ENCODE results near the gene BCAP29.
"Not testable (repeated sequence)": the region's sequence is repeated elsewhere in the genome, so short reads cannot be mapped to it uniquely, and the experiment has no call there.

Gene BCAP29

DNA sequence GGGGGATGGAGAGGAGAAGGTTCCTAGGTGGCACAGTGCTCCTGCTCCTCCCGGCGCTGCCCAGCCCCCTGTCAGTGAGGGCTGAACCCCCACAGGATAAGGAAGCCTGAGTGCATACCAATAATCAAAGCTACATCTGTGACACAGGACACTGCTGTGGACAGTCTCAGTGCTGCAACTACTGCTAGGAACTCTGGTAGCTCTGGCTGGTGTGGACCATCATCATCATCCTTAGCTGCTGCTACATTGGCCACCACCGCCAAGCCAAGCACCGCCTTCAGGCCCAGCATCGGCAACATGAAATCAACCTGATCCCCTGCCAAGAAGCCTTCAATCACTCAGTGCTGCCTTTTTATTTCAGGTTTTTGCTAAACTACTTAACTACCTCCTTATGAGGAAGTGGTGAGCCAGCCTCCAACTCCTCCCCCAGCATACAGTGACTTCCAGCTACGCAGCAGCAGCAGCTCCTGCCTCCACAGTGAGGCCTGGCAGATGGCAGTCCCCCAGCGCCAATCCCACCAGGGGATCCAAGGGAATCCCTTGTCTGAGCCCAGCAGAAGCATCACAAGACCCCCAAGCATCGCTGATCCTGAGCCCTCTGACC is 48.5 kb downstream of the BCAP29 start:
- no peak for DNase-seq

DNA sequence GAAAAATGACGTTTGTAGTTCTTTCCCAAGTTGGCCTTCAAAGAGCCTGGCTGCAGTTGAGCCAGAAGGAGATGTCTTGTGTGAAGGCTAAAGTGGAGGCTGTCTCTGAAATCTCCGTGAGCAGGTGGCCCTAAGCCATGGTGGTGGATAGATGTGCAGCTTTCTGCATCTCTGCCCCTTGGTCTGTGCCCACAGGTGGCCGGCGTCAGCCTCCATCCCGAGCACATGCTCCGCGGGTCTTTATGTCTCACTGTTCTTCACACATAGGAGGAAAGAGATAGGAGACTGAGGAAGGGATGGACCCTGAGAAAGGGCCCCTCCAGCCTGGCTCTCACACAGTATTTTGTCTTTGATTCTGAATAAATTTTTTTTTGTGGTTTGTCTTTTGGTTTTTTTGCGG is 50.3 kb downstream of the BCAP29 start:
- no peak for DNase-seq

DNA sequence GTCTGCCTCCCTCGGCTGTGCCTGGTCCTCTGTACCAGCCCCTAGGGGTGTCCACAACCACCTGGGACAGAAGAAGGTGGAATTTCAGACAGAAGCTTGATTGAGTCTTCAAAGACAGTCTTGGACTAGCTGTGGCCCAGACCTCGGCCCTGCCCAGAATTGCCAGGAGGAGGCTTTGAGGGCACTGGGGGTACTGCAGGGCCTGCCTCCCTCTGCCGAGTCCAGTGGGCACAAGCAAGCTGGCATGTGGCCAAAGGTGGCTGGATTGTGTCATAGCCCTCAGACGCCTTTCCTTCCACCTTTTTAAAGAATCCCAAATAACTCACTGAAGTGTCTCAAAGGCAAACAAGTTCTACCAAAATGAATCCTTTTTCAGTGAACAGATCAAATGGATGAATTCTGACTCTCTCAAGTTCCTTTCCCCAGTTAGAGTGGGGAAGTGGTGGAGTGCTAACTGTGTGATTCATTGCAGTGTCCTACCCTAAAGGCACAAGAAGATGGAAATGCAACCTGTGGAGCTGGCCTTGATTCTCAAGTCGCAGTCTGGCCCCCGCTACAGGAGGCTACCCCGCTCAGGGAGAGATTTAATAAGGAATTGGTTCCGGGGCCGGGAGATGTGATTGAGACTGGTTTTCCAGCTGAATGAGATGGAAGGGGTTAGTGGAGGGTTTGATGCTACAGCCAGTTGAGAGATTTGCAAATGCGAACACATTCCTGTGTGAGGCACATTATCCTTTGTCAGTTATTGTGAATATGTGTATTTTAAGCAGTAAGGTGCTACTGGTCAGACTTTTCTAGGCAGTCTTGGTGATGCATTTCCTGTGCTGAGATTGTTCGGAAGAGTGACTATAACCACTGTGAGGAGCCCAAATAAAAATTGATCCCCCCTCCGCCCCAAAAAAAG is 51.8 kb downstream of the BCAP29 start:
- no peak for DNase-seq

DNA sequence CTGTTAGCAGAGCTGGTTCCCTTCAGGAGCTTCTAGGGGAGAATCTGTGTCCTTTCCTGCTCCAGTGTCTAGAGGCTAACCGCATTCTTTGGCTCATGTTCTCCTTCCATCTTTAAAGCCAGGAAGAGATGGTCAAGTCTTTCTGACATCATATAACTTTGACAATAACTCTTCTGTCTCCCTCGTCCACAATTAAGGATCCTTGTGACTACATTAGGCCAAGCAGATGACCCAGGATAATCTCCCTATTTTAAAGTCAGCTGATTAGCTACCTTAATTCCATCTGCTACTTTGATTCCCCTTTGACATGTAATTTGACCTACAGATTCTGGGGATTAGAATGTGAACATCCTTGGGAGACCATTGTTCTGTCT is 52.4 kb downstream of the BCAP29 start:
- no peak for DNase-seq

DNA sequence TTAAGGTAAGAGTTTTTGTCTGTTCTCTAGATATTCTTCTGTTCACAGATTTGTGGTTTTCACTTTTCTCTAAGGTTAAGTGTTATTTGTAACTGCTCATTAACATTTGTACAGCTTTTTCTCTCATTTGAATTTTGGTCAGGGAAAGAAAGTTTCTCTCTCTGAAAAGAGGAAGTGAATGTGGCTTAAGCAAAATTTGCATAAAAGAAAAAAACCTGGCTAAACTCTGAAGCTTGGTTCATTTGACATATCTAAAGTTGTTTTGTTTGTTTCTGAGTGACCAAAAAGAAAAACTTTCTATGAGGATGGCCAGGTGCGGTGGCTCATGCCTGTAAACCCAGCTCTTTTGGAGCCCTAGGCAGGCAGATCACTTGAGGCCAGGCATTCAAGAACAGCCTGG is 58.5 kb downstream of the BCAP29 start:
- no peak for DNase-seq

DNA sequence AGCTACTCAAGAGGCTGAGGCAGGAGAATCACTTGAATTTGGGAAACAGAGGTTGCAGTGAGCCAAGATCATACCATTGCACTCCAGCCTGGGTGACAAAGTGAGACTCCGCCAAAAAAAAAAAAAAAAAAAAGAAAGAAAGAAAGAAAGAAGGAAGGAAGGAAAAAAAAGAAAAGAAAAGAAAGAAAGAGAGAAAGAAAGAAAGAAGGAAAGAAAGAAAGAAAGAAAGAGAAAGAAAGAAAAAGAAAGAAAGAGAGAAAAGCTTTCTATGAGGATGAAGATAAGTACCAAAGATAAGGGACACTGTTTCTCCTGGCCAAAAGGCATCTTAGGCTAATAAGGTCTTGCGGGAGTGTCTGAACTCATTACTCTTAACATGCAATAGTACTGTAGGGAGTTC is 59.0 kb downstream of the BCAP29 start:
- DNase-seq, result not testable (repeated sequence)

DNA sequence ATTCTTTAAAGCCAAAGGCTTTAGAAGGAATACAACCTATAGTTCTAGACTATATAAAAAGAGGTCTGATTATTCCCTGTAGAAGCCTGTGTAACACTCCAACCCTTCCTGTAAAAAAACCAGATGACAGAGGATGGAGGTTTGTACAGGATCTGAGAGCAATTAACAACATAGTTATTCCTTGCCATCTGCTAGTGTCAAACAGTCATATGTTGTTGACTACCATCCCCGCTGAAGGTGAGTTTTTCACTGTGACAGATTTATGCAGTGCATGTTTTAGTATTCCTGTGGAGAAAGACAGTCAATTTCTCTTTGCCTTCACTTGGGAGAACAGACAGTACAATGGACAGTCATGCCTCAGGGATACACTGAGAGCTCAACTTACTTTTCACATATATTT is 61.6 kb downstream of the BCAP29 start:
- DNase-seq, result no peak

DNA sequence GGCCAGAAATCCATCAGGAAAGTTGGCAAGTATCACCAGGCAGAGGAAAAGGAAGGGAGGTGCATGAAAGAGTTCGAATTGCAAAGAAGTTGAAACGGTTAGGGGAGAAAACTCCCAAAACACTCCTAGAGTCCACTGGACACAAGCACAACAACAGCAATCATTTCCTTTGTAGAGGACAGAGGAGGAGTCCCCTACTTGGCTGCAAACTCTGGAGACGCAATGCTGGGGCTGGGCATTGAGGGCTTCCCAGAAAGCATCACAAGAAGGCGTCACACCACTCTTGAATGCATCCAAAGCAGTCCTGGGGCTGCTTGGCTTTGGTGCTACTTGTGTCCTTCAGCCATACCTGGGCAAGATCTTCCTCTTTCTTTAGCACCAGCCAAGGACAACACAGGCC is 62.5 kb downstream of the BCAP29 start:
- no peak for DNase-seq

DNA sequence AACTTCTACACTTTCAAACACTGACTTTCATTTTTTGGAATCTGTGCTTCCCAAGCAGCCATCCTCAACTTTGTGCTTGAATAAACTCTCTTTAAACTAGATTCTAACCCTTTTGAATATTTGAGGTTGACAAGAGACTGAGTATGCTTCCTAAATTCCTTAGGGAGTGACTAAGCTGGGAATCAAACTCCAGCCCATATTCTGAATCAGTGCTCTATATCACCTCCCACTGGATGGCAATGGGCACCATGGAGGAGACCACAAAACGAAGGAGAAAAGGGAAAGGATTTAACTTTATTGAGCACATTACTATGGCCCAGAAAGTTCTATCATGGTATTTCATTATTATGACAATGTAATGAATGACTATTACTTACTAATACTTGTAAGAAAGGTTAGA is 63.4 kb downstream of the BCAP29 start:
- peak; percentile 70 for DNase-seq

DNA sequence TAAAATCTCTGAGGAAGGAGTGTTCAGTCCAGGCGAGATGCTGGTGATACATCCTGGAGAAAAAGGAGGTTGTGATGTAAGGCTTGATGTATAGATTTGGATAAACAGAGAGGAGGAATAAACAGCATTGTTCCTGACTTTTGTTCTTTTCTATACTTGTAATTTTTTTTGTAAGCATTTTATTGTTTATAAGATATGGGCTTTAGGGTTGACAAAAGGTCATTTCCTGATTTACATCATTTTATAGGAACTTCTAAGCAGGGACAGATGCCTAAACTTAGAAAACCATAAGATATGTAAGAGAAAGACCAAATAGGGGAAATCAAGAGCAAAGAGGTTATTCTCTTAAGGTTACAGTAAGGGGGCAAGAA is 63.9 kb downstream of the BCAP29 start:
- DNase-seq, result no peak

DNA sequence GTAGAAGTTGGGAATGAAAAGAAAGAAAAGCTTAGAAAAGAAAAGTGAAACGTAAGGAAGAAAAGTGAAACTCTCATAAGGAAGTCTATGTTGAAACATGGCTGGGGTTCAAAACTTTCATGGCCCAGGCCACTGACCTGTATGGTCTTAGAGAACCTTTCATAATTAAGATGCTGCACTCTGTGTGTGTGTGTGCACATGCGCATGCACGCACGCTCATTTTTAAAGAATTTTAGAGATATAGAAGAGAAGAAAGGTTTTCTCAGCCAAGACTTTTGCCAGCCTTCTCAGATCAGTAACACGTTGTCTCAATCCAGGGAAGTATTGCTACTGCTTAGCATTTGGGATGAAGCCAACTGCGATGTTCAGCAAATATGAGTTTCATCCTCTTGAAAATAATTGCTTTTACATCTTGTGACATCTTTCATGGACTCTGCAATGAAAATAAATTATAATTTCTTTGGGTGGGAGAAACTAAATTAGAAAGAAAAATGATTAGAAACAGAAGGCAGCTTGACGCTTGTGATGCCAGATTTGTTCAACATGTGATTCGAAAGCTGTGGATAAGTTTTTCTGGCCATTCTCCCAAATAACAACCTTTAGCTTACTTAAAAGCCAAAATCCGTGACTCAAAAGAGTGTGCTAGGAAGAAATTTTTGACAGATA is 64.4 kb downstream of the BCAP29 start:
- DNase-seq, result peak; percentile 51

DNA sequence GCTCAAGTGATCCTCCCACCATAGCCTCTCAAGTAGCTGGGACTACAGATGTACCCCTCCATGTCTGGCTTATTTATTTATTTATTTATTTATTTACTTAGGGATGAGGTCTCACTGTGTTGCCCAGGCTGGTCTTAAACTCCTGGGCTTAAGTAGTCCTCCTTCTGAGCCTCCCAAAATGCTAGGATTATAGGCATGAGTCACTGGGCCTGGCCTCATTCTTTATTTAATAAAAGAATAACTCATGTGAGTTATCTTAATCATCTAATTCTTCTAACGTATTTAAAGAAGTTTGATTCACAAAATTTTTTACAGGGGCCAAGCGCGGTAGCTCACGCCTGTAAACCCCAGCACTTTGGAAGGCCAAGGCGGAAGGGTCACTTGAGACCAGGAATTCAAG is 72.6 kb downstream of the BCAP29 start:
- no peak for DNase-seq

DNA sequence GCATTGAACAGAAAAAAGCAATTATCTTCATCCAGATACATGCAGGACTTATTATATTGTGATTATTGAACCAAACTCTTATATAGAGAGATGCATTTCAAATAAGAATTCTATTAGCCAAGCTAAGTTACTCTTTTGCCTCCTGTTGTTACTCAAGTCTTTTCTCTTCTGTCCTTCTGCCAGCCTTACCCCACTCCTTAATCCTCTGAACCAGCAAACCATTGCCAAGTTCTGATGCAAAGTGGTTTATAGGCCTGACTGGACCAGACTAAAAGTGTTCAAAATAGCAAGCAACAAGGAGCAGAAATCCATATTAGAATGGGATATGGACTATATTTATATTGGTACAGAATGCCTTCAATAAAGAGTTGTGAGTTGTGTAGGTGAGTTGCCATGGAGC is 78.4 kb downstream of the BCAP29 start:
- no peak for DNase-seq

DNA sequence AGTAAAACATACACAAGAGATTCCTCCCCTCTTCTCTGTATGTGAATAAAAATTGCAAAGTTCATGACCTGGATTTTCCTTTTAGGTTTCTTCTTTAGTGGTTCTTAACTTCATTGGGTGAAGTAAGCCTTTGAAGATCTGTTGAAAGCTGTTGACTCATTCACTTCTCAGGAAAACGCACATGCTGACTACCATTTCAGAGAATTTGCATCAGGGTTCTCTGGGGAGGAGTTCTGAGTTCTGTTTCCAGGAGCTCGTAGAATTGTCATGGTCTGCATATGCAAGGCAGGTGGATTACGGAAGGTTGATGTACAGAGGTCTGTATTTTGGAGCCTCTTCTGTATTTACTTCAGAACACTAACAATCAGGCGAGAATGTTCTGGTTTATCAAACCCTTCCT is 79.6 kb downstream of the BCAP29 start:
- DNase-seq, result peak; percentile 78

DNA sequence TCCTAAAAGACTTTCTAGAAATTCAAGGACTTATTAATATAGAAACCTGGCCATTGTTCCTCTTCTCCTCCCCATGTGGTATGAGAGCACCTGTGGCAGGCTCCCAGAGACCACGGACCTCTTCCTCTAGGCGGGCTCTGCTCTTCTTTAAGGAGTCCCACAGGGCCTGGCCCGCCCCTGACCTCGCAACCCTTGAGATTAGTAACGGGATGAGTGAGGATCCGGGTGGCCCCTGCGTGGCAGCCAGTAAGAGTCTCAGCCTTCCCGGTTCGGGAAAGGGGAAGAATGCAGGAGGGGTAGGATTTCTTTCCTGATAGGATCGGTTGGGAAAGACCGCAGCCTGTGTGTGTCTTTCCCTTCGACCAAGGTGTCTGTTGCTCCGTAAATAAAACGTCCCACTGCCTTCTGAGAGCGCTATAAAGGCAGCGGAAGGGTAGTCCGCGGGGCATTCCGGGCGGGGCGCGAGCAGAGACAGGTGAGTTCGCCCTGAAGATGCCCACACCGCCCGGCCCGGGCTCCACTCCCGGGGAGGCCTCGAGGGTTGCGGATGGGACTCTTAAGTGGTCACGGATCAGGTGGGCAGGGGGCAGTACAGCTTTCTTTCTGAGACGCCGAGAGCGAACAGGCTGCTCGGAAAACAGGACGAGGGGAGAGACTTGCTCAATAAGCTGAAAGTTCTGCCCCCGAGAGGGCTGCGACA is 80.5 kb downstream of the BCAP29 start, which contains the start of gene SLC26A4:
Gene SLC26A4 (plus strand): TSS at position 448 of the 700 bp plus-strand sequence. CDS start 814 bp downstream, outside the sequence.
- DNase-seq, result no peak

DNA sequence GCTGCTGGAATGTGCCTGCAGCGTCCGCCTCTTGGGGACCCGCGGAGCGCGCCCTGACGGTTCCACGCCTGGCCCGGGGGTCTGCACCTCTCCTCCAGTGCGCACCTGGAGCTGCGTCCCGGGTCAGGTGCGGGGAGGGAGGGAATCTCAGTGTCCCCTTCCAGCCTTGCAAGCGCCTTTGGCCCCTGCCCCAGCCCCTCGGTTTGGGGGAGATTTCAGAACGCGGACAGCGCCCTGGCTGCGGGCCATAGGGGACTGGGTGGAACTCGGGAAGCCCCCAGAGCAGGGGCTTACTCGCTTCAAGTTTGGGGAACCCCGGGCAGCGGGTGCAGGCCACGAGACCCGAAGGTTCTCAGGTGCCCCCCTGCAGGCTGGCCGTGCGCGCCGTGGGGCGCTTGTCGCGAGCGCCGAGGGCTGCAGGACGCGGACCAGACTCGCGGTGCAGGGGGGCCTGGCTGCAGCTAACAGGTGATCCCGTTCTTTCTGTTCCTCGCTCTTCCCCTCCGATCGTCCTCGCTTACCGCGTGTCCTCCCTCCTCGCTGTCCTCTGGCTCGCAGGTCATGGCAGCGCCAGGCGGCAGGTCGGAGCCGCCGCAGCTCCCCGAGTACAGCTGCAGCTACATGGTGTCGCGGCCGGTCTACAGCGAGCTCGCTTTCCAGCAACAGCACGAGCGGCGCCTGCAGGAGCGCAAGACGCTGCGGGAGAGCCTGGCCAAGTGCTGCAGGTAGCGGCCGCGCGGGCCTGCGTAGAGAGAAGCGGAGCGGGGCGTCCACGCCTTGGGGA is 81.2 kb downstream of the BCAP29 start:
- peak; percentile 39 for DNase-seq

DNA sequence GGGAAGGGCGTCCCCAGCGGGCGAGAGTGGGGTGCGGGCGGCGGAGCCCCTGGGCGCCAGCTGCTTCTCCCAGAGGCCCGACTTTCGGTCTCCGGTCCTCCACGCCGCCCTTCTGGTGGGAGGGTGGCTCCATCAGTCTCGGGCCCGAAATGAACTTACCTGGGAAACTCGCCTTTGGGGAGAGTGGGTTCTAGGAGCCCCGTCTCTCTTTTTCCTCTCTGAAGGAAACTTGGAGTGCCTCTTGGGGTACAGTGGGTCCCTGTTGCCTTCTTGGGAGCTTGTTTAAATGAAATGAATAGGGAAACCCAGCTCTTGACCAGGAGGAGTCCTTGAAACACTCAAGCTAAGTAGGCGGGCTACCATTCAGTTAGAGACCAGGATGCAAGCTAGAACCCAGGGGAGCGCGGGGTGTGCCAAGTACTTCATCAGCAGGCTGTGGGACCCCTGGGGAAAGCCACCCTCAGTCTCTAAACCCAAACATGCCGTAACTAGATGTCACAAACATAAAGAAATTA is 81.9 kb downstream of the BCAP29 start:
- DNase-seq, result no peak

DNA sequence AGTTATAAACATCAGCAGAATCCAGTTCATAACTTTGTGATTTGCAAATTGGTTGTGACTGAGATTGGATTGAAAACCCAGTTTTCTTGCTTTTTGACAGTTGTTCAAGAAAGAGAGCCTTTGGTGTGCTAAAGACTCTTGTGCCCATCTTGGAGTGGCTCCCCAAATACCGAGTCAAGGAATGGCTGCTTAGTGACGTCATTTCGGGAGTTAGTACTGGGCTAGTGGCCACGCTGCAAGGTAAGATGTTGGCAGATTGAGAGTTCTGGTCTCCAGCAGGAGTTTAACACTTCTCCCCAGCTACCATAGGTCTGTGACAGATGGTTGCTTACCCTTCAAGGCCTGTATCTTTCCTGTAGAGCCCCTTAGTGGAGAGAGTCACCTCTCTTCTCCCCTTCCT is 83.2 kb downstream of the BCAP29 start:
- no peak for DNase-seq

DNA sequence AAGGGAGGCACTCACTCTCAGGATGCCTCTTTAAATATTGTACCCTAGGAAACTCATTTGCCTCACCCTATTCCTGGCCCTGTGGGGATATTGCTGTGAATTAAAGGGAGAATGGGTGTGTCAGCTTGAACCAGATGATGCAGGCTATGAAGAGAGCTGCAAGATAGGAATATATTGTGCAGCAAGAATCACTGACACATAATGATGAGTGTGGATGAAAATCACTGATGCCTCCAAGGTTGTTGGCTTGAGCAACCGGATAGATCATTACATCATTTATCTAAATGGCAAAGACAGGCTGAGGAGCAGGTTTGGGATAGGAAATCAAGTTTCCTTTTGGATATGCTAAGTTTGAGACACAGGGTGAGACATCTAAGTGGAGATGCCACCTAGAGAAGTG is 86.7 kb downstream of the BCAP29 start:
- no peak for DNase-seq

DNA sequence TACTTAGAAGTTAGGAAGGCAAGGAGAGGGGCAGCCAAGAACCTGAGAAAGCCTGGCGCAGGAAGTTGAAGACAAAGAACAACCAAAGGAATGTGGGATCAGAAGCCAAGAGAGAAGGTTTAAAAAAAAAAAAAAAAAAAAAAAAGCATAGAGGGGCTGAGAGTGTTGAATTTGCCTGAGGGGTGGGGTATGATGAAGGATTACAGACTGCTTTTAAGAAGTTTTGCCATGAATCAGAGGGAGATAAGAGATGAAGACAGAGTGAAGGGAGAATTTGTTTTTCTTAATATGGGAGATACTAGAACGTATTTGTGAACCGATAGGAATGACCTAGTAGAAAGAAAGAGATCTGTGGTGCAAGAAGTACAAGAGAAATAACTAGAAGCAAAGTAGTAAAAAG is 87.3 kb downstream of the BCAP29 start:
- DNase-seq, result no peak

DNA sequence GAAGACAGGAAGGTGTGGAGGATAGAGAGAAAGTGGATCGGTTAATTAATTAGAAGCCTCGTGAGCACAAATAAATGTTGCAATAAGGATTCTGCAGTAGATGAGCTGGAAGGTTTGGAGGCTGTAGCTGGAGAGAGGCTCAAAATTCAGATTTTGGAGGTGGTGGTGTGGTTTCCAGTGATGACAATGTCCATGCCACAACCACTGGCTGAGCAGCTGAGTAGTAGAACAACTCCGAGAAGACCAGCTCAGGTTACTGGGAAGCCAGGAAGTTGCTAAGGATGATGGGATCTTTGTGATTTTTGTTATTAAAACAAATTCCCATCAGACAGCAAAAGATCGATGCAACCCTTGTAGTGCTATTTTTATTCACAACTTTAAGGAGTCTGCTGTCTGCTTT is 88.2 kb downstream of the BCAP29 start:
- no peak for DNase-seq

All from fibroblast of skin of right quadriceps (primary cell).